Gastroesophageal sphincter (tissue), 4 donors: ENCODE measurements around the gene APOBEC3C. TPM values are rescaled to one million over a fixed set of nuclear protein-coding genes. Genes with fewer than 3 reads are reported as not detected.

Source experiments
- ATAC-seq: fragments of 150-250 bp; one replicate; pipeline ENCODE4 v1.9.1; 2016; ENCODE audit warnings: mild to moderate bottlenecking, moderate library complexity
- H3K27ac ChIP-seq, 4 donors: fragments of 200-600 bp; sonication (generic) in 3 of 4; 1 replicate in 3 of 4; 2 replicates in 1 of 4; pipeline ENCODE4 v1.5.1; 2016 to 2019
- H3K27me3 ChIP-seq: fragments of 200-600 bp; sonication (generic); one replicate; pipeline ENCODE4 v1.5.1; 2019
- H3K36me3 ChIP-seq, 2 donors: fragments of 200-600 bp; sonication (generic); one replicate each; pipeline ENCODE4 v1.5.1; 2019; ENCODE audit warnings: control low read depth in 1 of 2
- H3K4me1 ChIP-seq, 3 donors: fragments of 200-600 bp; sonication (generic); 1 replicate in 2 of 3; 2 replicates in 1 of 3; pipeline ENCODE4 v1.5.1; 2016 to 2019; ENCODE audit warnings: control low read depth in 2 of 3
- H3K4me3 ChIP-seq, 2 donors: fragments of 200-600 bp; sonication (generic); one replicate each; pipeline ENCODE4 v1.5.1; 2019; ENCODE audit warnings: mild to moderate bottlenecking in 1 of 2, moderate library complexity in 1 of 2
- H3K9me3 ChIP-seq, 3 donors: fragments of 200-600 bp; sonication (generic); one replicate each; pipeline ENCODE4 v1.5.1; 2017 to 2019; ENCODE audit warnings: control low read depth in 2 of 3
- CTCF ChIP-seq, 4 experiments: fragments of 200-600 bp in 2 of 4; fragments of 450-650 bp in 2 of 4; sonication (generic) in 1 of 4; IDR thresholded peaks; one replicate each; pipeline ENCODE4 v1.5.1; 2017 to 2019; ENCODE audit warnings: antibody characterized with exemption in 4 of 4, mild to moderate bottlenecking in 2 of 4, moderate library complexity in 2 of 4
- EP300 ChIP-seq: sonication (generic); formaldehyde crosslinking; IDR thresholded peaks from one replicate; pipeline ENCODE4 v1.6.1; 2017; ENCODE audit warnings: antibody characterized with exemption, mild to moderate bottlenecking
- POLR2A ChIP-seq, 2 donors: fragments of 450-650 bp; IDR thresholded peaks; one replicate each; pipeline ENCODE4 v1.6.1; 2017; ENCODE audit warnings: antibody characterized with exemption in 2 of 2, mild to moderate bottlenecking in 2 of 2, moderate library complexity in 1 of 2
- POLR2AphosphoS5 ChIP-seq: sonication (generic); formaldehyde crosslinking; IDR thresholded peaks from one replicate; pipeline ENCODE4 v1.6.1; 2017; ENCODE audit warnings: antibody characterized with exemption
- WGBS, 2 donors: methylation state at CpG; one replicate each; pipeline ENCODE4 v1.1.5; 2018; ENCODE audit warnings: low coverage in 1 of 2; 5-methylcytosine and 5-hydroxymethylcytosine counted together
- total RNA-seq, 4 donors: library from RNA; depleted of rRNA; stranded (reverse); fragments of >200 nt; gene quantifications; one replicate each; pipeline ENCODE4 v1.1.0, GENCODE V29; 2016

Gene APOBEC3C
- total RNA-seq, 4 donors from 2014 or later: 7.9 to 14.0 (median 11.8) TPM

- Histone ChIP-seq H3K27ac (peak overlapping the region; percentile 34 to 76 (median 72)), H3K9me3 (no peaks in the 10 kb centered on the region), H3K36me3 (peaks cover 0 to 29% of the 10 kb centered on the region in 2 donors), H3K4me3 (peak overlapping the region; percentile 38 to 47), H3K4me1 (peaks cover 0 to 23% (median 0%) of the 10 kb centered on the region in 3 donors), H3K27me3 (no peaks in the 10 kb centered on the region)
- WGBS, 2 donors: 45 to 52% methylated on average over 3 to 6 of the region's 9 CpGs
- ATAC-seq: no peak
- TF ChIP-seq CTCF (IDR thresholded peaks at IDR 0.05): no peak
- no peak for TF ChIP-seq POLR2A (IDR thresholded peaks at IDR 0.05)
- TF ChIP-seq EP300: no peak
- TF ChIP-seq POLR2AphosphoS5: no peak
These were observed 7.6 kb downstream of the APOBEC3C start for GRCh38 chr22:39021552-39022250.

DNA sequence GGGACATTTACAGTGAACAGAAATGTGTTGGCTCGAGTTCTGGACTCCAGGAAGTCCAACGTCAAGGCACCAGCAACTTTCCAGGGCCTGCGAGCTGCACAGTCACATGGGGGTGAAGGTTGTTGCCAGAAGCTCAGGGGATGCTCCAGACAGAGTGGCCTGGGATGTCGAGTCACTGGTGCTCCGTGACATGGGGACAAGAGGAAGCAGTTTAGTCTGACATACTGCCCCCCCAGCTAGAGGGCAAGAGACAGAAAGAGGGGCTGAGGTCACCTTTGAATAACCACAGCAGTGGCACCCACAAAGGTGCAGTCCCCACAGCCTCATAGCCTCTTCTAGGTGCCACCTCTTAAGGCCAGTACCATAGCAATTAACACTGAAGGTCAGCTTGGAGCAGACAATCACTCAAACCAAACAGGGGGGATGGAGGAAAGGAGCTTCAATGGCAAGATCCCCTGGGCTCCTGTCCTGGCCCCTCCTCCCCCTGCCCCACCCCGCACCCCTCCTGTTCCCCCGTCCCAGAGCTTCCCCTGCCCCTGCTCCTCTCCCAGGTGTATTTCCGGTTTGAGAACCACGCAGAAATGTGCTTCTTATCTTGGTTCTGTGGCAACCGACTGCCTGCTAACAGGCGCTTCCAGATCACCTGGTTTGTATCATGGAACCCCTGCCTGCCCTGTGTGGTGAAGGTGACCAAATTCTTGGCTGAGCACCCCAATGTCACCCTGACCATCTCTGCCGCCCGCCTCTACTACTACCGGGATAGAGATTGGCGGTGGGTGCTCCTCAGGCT is 10.7 kb downstream of the APOBEC3C start:
- H3K4me1 ChIP-seq: peaks cover 0 to 23% (median 0%) of the 10 kb centered on the region in 3 donors
- H3K27ac ChIP-seq: no peak overlapping the region
- H3K36me3 ChIP-seq: peaks cover 0 to 17% of the 10 kb centered on the region in 2 donors
- no peak for ATAC-seq
- TF ChIP-seq POLR2AphosphoS5: no peak
- TF ChIP-seq CTCF (IDR thresholded peaks at IDR 0.05): no peak
- TF ChIP-seq EP300: no peak
- no peak for TF ChIP-seq POLR2A (IDR thresholded peaks at IDR 0.05)
- H3K9me3 ChIP-seq: no peaks in the 10 kb centered on the region
- H3K4me3 ChIP-seq: no peak overlapping the region
- 66 to 96% methylated on average over 4 to 6 of the region's 15 CpGs for WGBS, 2 donors
- H3K27me3 ChIP-seq: no peaks in the 10 kb centered on the region

DNA sequence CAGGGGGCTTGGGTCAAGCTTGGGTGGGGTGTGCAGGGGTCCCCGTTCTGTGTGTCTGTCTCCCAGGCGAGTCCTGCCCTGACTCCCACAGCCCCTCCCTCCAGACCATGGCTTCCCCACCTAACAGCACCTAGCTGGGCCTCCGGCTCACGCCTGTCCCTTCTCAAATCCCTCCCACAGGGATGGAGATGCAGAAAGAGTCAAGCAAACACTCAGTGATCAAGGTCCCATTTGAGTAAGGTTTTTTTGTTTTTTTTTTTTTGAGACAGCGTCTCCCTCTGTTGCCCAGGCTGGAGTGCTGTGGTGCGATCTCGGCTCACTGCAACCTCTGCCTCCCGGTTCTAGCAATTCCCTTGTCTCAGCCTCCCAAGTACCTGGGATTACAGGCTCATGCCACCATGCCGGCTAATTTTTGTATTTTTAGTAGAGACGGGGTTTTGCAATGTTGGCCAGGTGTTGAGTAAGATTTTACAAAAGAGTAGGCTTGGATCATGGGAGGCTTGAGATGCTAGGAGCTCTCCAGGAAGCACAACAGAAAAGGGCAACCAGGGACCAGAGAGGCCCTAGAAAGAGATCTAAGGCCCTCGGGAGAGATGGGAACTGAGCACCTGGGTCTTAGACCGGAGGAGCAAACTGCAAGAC is 12.6 kb downstream of the APOBEC3C start:
- Histone ChIP-seq H3K9me3 (no peaks in the 10 kb centered on the region), H3K36me3 (peaks cover 0 to 17% of the 10 kb centered on the region in 2 donors), H3K4me1 (peaks cover 0 to 10% (median 0%) of the 10 kb centered on the region in 3 donors), H3K27me3 (no peaks in the 10 kb centered on the region), H3K4me3 (no peak overlapping the region), H3K27ac (no peak overlapping the region)
- TF ChIP-seq POLR2A (IDR thresholded peaks at IDR 0.05): no peak
- no peak for TF ChIP-seq CTCF (IDR thresholded peaks at IDR 0.05)
- no peak for TF ChIP-seq POLR2AphosphoS5
- TF ChIP-seq EP300: no peak
- no peak for ATAC-seq
- 88% methylated on average over 6 to 11 of the region's 12 CpGs for WGBS, 2 donors

DNA sequence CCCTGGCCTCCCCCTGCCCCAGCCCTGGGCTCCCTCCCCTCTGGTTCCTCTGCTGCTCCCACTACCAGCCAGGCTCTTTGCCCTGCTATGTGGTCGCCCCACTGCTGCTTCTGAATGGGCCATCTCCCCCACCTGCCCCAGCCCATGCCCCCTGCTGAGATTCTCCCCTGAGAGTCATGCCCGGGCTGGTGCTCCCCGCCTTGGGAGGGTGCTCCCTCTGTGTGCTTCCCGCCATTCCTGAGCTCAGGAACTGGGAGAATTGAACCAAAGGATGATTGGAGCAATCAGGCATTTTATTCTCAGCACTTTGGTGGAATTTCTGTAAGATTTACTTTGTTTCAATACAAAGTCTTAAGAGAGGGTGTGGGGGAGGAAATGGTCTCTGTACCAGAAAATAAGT is 13.7 kb downstream of the APOBEC3C start:
- 100% methylated on average over 2 of the region's 4 CpGs for whole genome bisulfite sequencing, 2 donors
- H3K27ac ChIP-seq: no peak overlapping the region
- no peak for ATAC-seq
- H3K27me3 ChIP-seq: no peaks in the 10 kb centered on the region
- H3K36me3 ChIP-seq: peaks cover 0 to 17% of the 10 kb centered on the region in 2 donors
- no peak overlapping the region for H3K4me3 ChIP-seq
- TF ChIP-seq POLR2AphosphoS5: no peak
- TF ChIP-seq CTCF (IDR thresholded peaks at IDR 0.05): no peak
- no peak for TF ChIP-seq POLR2A (IDR thresholded peaks at IDR 0.05)
- TF ChIP-seq EP300: no peak
- H3K9me3 ChIP-seq: no peaks in the 10 kb centered on the region
- H3K4me1 ChIP-seq: no peaks in the 10 kb centered on the region
